OCI-M2 (cell line): ENCODE results near the gene LRGUK.
"Not testable (repeated sequence)": the region's sequence is repeated elsewhere in the genome, so short reads cannot be mapped to it uniquely, and the experiment has no call there.

Source experiments
- DNase-seq: peaks from one replicate; lab custom pipeline; 2025; ENCODE audit not compliant: unreplicated experiment; lab: John Stamatoyannopoulos, UW

The LRGUK gene, protein sequence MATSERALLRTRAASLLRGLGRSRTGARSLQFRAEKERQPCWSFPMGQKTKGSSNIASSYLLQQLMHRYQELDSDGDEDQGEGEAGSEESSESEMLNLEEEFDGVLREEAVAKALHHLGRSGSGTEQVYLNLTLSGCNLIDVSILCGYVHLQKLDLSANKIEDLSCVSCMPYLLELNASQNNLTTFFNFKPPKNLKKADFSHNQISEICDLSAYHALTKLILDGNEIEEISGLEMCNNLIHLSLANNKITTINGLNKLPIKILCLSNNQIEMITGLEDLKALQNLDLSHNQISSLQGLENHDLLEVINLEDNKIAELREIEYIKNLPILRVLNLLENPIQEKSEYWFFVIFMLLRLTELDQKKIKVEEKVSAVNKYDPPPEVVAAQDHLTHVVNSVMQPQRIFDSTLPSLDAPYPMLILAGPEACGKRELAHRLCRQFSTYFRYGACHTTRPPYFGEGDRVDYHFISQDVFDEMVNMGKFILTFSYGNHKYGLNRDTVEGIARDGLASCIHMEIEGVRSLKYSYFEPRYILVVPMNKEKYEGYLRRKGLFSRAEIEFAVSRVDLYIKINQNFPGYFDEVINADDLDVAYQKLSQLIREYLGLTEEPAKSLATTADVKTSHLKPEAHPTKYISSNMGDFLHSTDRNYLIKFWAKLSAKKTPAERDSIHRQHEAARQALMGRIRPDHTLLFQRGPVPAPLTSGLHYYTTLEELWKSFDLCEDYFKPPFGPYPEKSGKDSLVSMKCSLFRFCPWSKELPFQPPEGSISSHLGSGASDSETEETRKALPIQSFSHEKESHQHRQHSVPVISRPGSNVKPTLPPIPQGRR

DNA sequence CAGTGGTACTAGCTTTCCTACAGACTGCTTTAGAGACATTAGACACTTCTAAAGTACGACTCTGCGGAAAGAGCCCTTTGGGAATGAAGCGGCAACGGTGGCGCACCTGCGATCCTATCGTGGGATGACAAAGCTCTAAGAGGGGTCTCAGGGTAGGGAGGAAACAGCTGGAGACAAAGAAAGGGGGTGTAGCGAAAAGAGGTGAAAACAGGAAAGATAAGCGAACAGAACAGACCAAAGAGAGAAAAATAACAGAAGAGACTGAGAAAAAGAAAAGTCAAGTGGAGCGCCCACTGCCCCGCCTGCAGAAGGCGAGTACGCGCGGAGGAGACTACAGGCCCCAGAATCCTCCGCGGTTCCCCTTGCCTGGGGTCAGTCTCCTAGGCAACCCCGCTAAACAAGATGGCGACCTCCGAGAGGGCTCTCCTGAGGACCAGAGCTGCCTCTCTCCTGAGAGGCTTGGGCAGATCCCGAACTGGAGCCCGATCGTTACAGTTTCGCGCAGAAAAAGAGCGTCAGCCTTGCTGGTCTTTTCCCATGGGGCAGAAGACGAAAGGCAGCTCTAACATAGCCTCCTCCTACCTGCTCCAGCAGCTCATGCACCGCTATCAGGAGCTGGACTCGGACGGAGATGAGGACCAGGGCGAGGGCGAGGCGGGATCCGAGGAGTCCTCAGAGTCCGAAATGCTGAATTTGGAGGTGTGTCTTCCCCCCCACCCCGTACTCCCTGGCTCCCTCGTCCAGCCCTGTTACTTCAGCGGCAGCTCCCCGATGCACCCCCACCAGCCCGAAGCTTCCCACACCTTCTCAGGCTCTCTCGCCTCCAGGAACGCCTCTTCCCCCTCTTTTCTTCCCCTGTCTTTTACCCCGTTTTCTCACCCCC is at the start of gene LRGUK:
TSS of gene LRGUK (plus strand) at position 375 of the 883 bp plus-strand sequence. CDS start at position 403, 28 bp downstream.
- no peak for DNase-seq

DNA sequence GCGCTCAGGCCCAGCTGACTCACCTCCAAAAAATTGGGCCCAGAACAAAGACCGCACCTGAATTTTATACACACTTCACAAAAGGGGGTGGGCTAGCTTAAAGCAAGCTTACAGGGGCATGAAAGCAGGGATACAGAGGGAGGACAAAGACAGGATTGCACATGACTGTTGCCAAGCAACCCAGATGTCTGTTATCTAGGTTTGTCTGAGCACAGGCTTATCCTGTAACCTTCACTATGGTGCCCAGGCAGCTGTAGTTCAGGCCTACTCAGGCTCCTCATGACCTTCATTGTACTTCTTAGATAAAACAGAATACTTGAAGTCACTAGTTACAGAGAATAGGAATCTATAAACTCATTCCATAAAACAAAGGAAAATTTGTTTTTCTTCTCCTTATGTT is 49.6 kb upstream of the LRGUK start:
- not testable (repeated sequence) for DNase-seq

DNA sequence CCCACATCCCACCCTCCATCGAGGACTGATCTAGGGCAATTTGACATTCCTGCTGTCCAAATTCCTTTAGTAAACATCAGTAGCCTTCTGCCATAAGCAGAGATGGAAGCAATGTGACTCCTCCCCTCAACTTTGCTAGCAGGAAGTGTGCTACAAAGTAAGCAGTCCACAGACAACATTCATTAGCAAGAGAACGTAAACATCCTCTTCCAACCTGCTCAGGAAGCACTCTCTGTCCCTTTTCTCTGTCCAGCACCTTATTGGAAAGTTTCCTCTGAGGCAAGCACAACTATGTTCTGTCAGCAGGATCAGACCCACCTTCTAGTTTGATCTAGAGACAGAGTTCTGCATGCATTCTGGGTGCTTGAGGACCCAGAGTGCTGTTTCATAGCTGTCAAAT is 48.1 kb upstream of the LRGUK start:
- no peak for DNase-seq

DNA sequence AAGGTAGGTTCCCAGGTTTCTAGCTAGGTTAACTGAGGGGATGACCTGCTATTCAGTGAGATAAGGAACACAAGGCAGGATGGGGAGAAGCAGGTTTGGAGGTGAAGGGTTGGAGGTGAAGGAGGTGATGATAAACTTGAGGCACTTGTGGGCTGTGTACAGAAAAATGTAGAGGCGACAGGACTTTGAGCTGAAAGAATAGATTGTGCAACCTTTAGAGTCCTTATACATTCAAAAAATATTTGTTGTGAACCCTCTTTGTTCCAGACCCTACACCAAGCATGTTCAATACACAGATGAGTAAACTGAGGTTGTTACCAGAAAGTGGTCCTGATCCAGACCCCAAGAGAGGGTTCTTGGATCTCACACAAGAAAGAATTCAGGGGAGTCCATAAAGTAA is 45.4 kb upstream of the LRGUK start:
- DNase-seq = no peak

DNA sequence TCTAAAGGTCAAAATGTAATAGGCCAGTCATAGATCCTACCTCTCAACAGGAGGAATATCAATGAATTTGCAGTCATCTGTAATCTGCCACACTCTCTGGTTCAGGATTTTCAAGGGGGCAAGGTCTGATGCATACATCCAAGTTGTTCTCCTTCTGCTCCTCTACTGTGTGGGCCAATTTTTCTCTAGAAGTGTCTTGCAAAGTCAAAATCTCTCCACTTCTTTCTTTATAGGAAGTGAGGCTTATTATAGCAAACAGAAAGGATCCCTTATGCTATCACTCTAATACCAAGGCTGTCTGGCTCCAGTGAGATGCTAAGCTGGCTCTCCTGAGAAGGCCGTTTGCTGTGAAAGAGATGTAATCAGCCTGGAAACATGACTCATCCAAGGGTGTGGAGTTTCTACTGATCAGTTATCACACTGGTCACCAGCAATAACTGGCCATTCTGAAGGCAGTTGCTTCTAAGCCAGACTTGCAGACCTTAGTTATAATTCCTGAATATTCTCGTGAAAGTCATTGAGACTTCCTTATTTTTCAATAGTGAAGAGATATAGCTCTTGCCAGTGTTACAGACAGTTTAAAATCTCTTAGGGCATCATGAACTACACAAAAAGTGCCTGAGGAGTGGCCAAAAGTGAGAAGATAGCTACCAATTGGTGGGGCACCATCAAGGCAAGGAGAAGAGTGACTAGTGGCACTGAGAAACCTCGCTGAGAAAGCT is 43.2 kb upstream of the LRGUK start:
- peak; percentile 13 for DNase-seq

DNA sequence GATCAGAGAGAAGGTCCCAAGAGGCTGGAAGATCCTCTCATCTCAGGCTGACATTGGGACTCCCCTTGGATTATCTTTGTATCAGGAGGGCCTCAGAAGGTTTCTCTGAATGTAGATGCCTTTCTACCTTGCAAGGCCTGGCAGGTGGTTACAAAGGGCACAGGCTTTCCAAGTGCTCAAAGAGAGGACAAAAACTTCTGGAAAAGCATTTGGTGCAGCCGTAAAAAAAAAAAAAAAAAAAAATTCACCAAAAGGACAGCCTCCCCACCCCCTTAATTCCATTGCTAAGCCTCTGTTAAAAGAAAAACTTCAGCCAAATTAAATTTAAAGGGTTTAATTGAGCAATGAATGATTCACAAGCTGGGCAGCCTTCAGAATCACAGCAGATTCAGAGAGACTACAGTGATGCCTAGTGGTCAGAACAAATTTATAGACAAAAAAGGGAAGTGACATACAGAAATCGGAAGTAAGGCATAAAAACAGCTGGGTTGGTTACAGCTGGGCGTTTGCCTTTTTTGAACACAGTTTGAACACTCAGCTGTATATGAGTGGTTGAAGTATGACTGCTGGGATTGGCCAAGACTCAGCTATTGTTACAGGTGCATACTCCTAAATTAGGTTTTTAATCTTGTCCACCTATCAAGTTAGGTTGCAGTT is 42.5 kb upstream of the LRGUK start:
- DNase-seq = no peak

DNA sequence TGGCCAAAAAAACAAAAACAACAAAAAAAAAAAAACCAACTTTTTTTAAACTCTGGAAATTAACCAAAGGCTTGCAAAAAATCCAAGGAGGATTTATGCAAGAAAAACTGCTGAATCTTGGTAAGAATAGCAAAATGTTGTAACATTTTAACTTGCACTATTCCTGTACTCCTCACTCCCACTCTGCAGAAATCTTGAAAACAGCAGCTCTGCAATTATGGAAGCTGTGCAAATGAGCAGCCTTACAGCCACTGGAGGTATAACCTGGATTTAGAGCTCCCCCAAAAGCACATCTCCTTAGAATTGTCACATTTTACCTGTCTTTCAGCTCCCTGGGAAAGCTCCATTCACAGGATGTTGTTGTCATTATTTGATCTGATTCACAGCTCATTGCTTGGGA is 41.8 kb upstream of the LRGUK start:
- no peak for DNase-seq

DNA sequence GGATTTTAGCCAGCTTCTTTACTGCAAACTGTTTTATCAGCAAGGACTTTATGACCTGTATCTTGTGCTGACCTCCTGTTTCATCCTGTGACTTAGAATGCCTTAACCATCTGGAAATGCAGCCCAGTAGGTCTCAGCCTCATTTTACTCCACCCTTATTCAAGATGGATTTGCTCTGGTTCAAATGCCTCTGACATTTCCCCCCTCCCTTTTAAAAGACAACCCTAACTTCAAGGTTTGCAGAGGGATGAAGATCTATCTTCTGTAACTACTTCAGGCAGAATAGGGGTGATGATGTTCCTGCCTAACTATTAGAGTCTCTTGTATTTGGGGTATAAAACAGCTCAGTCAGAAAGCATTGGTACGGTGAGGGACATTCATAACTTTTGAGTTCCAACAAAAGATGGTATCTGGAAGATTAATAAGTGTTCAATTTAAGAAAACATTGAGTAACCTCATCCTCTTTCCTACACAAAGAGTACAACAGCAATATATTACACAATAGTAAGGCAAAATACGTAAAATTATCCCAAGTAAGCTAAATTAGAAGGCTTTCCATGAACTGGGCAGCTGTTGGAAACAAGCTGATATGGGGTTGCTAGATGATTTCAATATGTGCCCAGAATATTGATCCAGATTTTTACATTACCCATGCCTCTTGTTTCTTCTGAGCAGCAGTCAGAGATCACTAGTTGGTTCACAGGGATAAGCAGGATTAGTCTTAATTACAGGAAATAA is 40.0 kb upstream of the LRGUK start:
- no peak for DNase-seq

DNA sequence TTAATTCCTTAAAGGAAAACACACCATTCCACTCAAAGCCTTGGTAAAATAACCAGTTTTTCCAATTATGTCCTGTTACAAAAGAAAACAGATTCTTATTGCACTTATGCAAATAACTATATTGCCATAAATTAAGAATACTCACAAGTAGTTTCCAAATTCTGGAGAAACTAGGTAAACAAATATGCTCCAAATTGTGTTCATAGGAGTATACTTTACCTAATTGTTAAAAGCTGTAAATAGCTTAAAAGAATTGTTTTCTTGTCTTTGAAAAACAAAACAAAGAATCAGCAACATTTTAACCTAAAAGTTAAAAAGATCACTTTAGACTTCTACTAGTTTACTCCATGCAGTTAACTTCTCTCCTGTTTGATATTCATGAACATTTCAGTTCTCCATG is 38.9 kb upstream of the LRGUK start:
- DNase-seq = no peak

DNA sequence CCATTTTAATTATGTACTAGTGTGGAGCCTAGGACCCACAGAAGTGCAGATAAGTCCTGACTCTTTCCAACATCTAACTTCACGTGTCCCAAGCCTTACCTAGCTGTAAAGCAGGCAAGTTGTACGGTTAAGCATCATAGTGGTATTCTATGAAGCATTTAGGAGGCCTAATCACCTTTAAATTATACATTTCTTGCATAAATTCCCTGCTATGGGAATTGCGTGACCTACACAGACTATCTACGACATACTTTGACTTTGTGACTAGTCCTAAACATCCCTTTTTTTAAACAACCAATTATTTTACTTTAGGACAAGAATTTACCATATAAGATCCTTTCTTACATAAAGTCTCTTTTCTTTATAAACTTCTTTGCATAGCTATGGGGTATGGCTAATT is 37.7 kb upstream of the LRGUK start:
- DNase-seq = peak; percentile 17

DNA sequence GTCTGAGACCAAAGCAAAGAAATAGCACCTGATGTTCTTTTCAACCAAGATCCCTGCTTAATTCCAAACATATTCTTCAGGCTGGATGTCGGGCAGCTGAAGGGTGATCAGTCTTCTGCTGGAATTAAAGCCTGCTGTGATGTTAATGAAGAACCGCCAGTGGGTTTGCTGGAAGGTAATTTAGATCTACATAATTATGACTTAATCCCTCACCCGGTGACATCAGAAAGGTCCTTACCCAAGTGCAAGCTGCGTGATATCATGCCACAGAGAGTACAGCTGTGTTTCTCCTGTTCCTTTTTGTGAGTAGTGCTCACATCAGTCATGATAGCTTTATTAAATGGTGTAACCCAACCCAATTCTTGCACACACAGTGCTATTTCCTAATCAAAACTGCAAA is 29.1 kb upstream of the LRGUK start:
- DNase-seq = no peak

DNA sequence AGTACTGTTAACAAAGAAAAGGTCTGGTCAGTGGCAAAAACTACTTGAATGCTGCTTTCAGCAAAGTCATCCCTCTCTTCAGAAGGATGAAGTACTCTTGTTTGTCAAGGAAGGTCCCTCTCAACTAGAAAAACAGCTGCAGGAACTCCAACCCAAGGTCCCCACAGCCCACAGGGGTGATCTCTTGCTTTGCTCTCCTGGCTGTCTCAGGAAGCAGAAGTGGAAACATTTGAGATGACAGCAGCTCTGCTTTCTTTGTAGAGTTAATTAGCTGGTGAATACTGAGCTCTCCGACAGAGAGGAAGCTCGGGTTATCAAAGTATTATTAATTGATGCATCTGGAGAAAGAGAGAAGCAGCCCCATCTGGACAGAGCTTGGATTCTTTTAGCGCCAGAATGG is 25.4 kb upstream of the LRGUK start:
- no peak for DNase-seq

DNA sequence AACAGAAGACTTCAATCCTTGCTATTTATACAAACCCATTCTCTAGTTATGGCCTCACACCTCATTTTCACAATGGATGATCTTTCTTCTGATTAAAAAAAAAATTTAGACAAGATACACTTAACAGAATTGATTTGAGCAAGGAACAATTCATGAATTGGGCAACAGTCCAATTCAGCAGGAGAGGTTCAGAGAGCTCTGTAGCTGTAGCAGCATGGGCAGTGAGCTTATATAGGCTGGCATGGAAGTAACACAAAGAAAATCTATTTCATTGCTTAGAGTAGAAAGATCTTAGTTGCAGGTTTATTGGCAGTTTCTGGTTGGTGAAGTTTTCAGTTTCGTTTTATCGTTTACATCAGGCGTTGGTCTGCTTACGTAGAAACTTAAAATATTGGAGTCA is 23.0 kb upstream of the LRGUK start:
- no peak for DNase-seq

DNA sequence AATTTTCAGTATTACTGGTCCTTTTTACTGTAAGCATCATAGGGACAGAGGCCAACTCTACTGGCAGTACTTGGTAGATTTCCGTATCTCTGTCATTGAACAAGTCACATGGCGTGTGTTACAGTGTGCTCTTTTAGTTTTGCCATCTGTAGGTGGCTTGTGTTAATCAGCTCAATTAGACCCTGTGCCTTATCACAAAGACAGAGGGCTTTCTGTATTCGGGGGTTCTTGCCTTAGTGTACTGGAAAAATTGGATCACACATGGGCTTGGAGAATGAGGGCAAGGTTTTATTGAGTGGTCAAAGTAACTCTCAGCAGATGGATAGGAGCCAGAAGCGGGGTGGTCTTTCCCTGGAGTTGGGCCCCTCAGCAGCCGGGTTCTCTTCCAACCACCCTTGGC is 21.3 kb upstream of the LRGUK start:
- no peak for DNase-seq

DNA sequence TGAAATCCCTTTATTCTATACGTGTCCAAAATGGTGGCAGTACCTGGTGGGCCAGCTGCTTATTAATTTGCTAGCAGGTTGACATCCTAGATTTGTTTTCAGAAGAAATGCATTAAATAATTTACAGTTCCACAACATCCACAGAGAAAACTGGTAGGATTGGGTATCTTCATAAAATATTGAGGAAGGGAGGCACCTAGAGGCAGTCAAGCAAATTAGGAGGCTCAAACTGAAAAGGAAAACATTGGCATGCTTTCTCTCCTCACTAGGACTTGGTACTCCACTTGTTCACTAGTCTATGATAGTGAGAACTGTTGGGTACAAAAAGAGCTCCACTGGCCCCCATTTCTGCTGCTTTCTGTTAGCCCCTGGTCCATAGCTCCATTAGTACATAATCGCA is 18.3 kb upstream of the LRGUK start:
- no peak for DNase-seq

DNA sequence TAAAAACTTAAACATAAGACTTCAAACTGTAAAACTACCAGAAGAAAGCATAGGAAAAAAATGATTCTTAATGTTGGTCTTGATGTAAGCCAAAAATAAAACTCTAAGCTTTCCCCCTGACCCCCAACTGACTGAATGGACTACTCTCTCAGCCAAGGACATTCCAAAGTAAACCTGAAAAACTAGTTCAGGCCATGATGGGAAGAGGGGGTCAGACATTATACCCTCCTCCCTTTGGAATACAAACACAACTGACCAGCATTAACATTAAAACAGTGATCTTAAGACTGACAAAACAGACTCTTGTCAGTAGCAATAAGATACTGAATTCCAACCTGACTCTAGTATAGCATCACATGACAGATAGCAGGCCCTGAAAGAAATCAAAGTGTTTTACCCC is 13.5 kb upstream of the LRGUK start:
- DNase-seq = no peak

DNA sequence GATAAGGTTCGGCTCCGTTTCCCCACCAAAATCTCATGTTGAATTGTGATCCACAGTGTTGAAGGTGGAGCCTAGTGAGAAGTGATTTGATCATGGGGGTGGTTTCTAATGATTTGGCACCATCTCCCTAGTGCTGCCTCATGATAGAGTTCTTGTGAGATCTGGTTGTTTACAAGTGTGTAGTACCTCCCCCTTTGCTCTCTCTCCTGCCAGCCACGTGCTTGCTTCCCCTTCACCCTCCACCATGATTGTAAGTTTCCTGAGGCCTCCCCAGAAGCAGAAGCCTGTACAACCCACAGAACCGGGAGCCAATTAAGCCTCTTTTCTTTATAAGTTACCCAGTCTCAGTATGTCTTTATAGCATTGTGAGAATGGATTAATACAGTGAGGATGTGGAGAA is 12.1 kb upstream of the LRGUK start:
- no peak for DNase-seq

DNA sequence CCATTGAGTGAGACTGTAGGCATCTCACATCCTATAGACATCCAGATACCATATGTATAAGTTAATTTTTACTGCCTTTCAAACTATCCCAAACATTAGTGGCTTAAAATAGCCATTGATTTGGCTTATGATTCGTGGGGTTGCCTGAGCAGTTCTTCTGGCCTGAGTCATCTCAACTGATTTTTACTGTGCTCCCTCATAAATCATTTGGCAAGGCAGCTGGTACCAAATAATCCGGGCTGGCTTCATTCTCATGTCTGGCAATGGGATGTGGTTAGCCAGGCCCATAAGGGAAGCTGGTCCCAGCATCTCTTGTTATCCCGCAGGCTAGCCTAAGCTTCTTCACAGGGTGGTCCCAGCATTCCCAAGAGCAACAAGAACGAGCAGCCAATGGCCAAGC is 6.7 kb upstream of the LRGUK start:
- no peak for DNase-seq

DNA sequence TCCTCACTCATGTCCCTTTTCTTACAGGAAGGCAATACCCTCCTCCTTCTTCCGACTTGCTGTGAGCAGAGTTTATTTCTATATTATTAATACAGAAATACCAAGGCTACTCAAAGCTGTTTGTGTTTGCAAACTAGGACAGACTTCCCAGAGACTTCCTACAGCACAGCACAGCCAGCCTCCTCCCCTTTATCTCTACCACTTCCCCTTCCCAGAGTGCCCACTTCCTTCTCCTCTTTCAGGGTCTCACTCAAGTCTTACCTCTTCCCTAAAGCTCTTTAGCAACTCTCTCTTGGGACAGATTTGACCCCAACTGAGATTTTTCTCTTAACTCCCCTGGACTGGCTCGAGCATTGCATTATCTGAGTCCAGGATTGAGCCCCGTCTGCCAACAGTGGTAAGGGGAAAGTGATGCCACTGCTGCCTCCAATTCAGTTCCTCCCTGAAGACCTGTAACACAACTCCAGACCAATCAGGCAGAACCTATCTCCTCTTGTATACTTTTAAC is 5.5 kb upstream of the LRGUK start:
- no peak for DNase-seq
